ENCODE measurements around the gene CPNE4. TPM values are rescaled to one million over a fixed set of nuclear protein-coding genes. Genes with fewer than 3 reads are reported as not detected.

Gene CPNE4
- total and polyA plus RNA-seq, 8 donors: 0.15 to 8.9 (median 1.7) TPM

GRCh38 chr3:131658115-131658514 lies 376.7 kb downstream of the CPNE4 start:
- no peaks in the 10 kb centered on the region for H3K27me3 ChIP-seq
- no peaks in the 10 kb centered on the region for H3K36me3 ChIP-seq
- H3K4me3 ChIP-seq: no peak overlapping the region
- no peaks in the 10 kb centered on the region for H3K4me1 ChIP-seq
- no peak overlapping the region for H3K27ac ChIP-seq
- WGBS, 5 donors: 61 to 74% (median 65%) methylated on average over 3 of the region's 3 CpGs
- no peak for TF ChIP-seq POLR2AphosphoS5 (IDR thresholded peaks at IDR 0.05)
- TF ChIP-seq EP300 (IDR thresholded peaks at IDR 0.05): no peak
- TF ChIP-seq, protein P1, sequence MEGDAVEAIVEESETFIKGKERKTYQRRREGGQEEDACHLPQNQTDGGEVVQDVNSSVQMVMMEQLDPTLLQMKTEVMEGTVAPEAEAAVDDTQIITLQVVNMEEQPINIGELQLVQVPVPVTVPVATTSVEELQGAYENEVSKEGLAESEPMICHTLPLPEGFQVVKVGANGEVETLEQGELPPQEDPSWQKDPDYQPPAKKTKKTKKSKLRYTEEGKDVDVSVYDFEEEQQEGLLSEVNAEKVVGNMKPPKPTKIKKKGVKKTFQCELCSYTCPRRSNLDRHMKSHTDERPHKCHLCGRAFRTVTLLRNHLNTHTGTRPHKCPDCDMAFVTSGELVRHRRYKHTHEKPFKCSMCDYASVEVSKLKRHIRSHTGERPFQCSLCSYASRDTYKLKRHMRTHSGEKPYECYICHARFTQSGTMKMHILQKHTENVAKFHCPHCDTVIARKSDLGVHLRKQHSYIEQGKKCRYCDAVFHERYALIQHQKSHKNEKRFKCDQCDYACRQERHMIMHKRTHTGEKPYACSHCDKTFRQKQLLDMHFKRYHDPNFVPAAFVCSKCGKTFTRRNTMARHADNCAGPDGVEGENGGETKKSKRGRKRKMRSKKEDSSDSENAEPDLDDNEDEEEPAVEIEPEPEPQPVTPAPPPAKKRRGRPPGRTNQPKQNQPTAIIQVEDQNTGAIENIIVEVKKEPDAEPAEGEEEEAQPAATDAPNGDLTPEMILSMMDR (IDR thresholded peaks at IDR 0.05): no peak
- TF ChIP-seq POLR2A (IDR thresholded peaks at IDR 0.05): no peak
- intact Hi-C loops (cut with DNase I; ENCODE audit: low total_unique reads): no loop called here
- peak in 1 of 2 donors; percentile 3 for DNase-seq
- H3K9me3 ChIP-seq: peaks cover 0 to 5% (median 0%) of the 10 kb centered on the region in 4 donors

GRCh38 chr3:131655070-131655690 lies 379.6 kb downstream of the CPNE4 start:
- intact Hi-C loops (cut with DNase I; ENCODE audit: low total_unique reads): no loop called here
- WGBS, 5 donors: 72 to 77% (median 74%) methylated on average over 7 of the region's 7 CpGs

GRCh38 chr3:131645638-131646037 lies 389.2 kb downstream of the CPNE4 start:
- Histone ChIP-seq H3K4me3 (no peak overlapping the region), H3K4me1 (no peaks in the 10 kb centered on the region), H3K9me3 (no peaks in the 10 kb centered on the region), H3K27me3 (no peaks in the 10 kb centered on the region), H3K27ac (no peak overlapping the region), H3K36me3 (no peaks in the 10 kb centered on the region)
- TF ChIP-seq EP300 (IDR thresholded peaks at IDR 0.05) (no peak), POLR2AphosphoS5 (IDR thresholded peaks at IDR 0.05) (no peak), POLR2A (IDR thresholded peaks at IDR 0.05) (no peak)
- TF ChIP-seq, protein P1 (IDR thresholded peaks at IDR 0.05): no peak
- intact Hi-C loops (cut with DNase I; ENCODE audit: low total_unique reads): no loop called here
- no peak for DNase-seq

More at GRCh38 chr3:131655070-131655690, 379.6 kb downstream of the CPNE4 start:
- Histone ChIP-seq H3K27ac (no peak overlapping the region), H3K4me1 (no peaks in the 10 kb centered on the region), H3K9me3 (no peaks in the 10 kb centered on the region), H3K27me3 (no peaks in the 10 kb centered on the region), H3K36me3 (no peaks in the 10 kb centered on the region), H3K4me3 (no peak overlapping the region)
- TF ChIP-seq POLR2AphosphoS5 (IDR thresholded peaks at IDR 0.05) (no peak), EP300 (IDR thresholded peaks at IDR 0.05) (no peak), POLR2A (IDR thresholded peaks at IDR 0.05) (no peak)
- TF ChIP-seq, protein P1 (IDR thresholded peaks at IDR 0.05): no peak
- no peak for DNase-seq

DNA sequence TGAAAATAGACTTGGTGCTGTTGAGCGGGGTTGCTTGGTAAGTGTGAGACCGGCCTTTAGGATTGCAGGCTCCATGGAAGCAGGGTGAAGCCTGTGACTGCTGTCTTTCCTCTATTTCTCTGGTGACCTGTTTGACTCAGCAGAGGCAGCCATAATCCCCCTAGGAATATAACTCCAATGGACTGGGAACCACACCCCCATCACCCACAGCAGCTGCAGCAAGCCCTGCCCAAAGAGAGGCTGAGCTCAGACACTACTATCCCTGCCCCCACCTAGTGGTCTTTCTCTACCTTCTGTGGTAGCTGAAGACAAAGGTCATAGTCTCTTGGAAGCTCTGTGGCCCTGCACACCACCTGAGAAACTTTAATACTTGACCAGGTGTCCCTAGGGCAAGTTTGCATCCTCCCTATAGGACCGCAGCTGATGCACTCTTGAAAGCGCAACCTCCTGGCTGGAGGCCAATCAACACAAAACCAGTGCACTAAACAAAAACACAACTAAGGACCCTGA lies 398.5 kb downstream of the CPNE4 start:
- intact Hi-C loops (cut with DNase I; ENCODE audit: low total_unique reads): no loop called here
- Histone ChIP-seq H3K4me3 (no peak overlapping the region), H3K36me3 (no peaks in the 10 kb centered on the region), H3K27me3 (no peaks in the 10 kb centered on the region), H3K9me3 (no peaks in the 10 kb centered on the region), H3K4me1 (no peaks in the 10 kb centered on the region), H3K27ac (no peak overlapping the region)
- no peak for DNase-seq
- no peak for TF ChIP-seq POLR2A (IDR thresholded peaks at IDR 0.05)
- TF ChIP-seq, protein P1 (IDR thresholded peaks at IDR 0.05): no peak
- no peak for TF ChIP-seq POLR2AphosphoS5 (IDR thresholded peaks at IDR 0.05)
- WGBS, 5 donors: 85 to 100% (median 98%) methylated on average over 2 to 4 of the region's 4 CpGs

Data from stomach (tissue), 9 donors.